GM18951 (cell line): ENCODE data around the gene TUBB4B.

ENCODE experiments used
- POLR2A ChIP-seq: IDR thresholded peaks from 4 replicates; pipeline ENCODE4 v1.6.1; 2011; ENCODE audit warnings: mild to moderate bottlenecking; ENCODE audit not compliant: insufficient read length, insufficient read depth; ENCODE audit errors: extremely low read depth
- in situ Hi-C: fragments of 300-500 bp; cut with MboI; formaldehyde crosslinking; loops from one replicate; pipeline ENCODE4 v1.12.0; 2022; ENCODE audit warnings: low sequenced_read_pairs, mixed read lengths, inconsistent platforms; ENCODE audit not compliant: unreplicated experiment

Gene TUBB4B

GRCh38 chr9:137266585-137267453, 25.7 kb downstream of the TUBB4B start:
- in situ Hi-C loops, result no loop called here
- TF ChIP-seq POLR2A, result no peak

- in situ Hi-C loops, result no loop called here
- TF ChIP-seq POLR2A, result no peak
Observed at GRCh38 chr9:137267933-137268355, 26.9 kb downstream of the TUBB4B start.

GRCh38 chr9:137268538-137269201, 27.6 kb downstream of the TUBB4B start:
- TF ChIP-seq POLR2A, result no peak
- in situ Hi-C loops, result no loop called here

DNA sequence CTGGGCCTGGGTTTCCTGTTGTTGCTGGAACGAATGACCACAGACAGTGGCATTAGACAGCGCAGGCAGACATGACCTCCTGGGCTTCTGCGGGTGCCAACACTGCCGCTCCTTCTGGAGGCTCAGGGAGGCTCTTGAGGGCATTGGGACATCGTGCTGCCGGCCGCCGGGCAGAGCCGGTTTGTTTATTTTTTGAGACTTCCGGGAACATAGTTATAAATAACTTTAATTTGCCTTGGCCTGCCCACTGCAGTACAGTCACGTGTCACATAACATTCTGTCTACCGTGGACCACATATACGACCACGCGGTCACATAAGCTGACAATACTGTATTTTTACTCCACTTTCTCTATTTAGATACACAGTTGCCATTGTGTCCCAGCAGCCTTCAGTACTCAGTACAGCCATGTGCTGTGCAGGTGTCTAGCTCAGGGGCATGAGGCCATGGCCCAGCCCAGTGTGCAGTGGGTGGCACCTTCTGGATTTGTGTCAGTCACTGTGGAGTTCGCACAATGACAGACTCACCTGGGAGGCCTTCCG, 28.2 kb downstream of the TUBB4B start:
- in situ Hi-C loops, result no loop called here
- no peak for TF ChIP-seq POLR2A

- in situ Hi-C loops, result no loop called here
- TF ChIP-seq POLR2A, result no peak
Observed at GRCh38 chr9:137270929-137271695, 30.0 kb downstream of the TUBB4B start.

DNA sequence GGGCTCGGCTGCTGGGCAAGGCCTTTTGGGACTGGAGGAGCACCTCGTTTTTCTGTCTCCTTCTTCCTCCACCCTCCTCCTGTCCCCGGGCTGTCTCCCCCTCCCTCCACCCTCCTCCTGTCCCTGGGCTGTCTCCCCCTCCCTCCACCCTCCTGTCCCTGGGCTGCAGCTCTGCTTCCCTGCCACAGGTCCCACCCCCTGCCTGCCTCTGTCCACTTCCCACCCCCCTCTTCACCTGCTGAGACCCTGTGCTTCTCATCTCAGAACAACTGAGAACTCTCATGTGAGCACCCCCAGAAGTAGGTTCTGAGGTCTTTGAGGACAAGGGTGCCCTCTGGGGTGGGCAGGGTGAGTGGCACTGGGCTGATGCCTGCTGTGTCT, 30.6 kb downstream of the TUBB4B start:
- in situ Hi-C loops, result no loop called here
- no peak for TF ChIP-seq POLR2A

GRCh38 chr9:137272241-137273094, 31.4 kb downstream of the TUBB4B start:
- in situ Hi-C loops, result no loop called here
- no peak for TF ChIP-seq POLR2A

DNA sequence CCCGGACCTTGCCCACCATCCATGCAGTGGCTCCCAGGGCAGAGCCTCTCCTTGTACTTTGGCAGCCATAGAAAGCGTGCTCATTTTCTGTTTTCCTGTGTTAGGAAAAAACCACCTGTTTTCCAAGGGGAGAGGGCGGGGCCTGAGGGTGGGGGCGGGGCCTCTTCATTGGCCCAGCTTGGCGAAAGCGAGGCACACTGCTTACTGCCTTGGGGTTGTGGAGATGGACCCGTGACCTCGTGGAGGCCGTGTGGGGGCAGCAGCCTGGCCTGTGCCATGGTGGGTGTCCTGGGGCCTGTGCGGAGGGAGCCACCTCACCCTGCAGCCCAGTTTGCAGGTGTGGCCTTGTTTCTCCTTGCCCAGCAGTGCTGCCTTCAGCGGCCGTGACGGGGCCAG, 32.0 kb downstream of the TUBB4B start:
- TF ChIP-seq POLR2A, result no peak
- in situ Hi-C loops, result no loop called here

- in situ Hi-C loops, result no loop called here
Observed at GRCh38 chr9:137273611-137274320, 32.7 kb downstream of the TUBB4B start.

GRCh38 chr9:137275203-137275587, 34.1 kb downstream of the TUBB4B start:
- in situ Hi-C loops, result no loop called here
- no peak for TF ChIP-seq POLR2A

More at GRCh38 chr9:137273611-137274320, 32.7 kb downstream of the TUBB4B start:
- no peak for TF ChIP-seq POLR2A

DNA sequence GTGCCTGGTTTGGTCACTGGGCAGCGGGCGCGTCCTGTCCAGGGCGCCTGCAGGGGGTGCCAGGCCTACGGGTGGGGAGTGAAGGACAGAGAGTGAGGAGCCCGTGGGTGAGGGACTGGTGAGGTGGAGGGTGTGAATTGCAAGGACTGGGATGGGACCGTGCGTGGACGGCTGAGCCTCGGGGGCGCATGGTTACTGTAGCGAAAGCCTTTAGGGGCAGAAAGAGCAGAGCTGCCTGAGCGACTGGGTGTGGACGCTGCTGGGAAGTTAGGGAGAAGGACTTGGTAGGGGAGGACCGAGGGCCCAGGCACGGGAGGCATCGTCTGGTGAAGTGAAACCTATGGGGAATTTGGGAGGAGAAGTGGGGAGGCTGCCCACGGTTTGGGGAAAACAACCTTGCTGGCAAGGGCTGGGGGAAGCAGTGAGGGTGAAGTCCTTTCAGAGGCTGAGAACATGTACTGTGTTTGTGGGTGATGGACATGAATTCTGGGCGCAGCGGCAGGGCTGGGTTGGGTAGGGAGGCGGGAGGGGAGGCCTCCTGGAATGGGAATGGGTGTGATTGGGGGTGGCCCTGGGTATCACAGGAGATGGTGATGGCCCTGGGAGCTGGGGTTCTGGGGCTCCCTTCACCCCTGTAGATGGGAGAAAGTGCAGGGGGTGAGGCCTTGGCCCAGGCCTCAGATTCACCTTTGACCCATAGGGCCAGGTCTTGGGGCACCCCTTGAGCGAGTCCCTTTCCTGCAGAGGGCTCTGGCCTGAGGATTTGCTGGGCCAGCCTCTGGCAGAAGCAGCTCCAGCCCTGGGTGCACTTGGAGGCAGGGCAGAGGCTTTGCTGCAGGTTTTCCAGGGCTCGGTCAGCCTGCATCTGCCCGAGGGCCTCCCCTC, 34.7 kb downstream of the TUBB4B start:
- in situ Hi-C loops, result no loop called here
- no peak for TF ChIP-seq POLR2A
